Measurements from ENCODE around the gene LIN37. TPM values are rescaled to one million over a fixed set of nuclear protein-coding genes. Genes with fewer than 3 reads are reported as not detected.

The LIN37 gene
- total and polyA plus RNA-seq, 2 donors (not counting 3 experiments of a cell fraction or from before 2014, with no cell fraction given): 11.3 to 21.4 TPM

GRCh38 chr19:35787227-35787799 is 38.9 kb downstream of the LIN37 start:
- dilution Hi-C loops (cut with MboI; ENCODE audit: extremely low pct_ligation_motif_present, low sequenced_read_pairs) (no loop called here), intact Hi-C loops (cut with micrococcal nuclease) (no loop called here)
- Histone ChIP-seq H4K20me1 (replicated peaks; ENCODE audit: control insufficient read depth, extremely low read depth, insufficient read depth, low read length) (no peaks in the 10 kb centered on the region), H3K36me3 (ENCODE audit: control insufficient read depth in 2 of 2, extremely low read depth in 1 of 2, insufficient read depth in 2 of 2, low read length in 2 of 2) (peaks cover 0 to 2% of the 10 kb centered on the region in 2 experiments), H3K4me1 (ENCODE audit: control insufficient read depth, extremely low read depth, insufficient read depth, low read length) (no peaks in the 10 kb centered on the region), H3K9ac (replicated peaks; ENCODE audit: extremely low read depth, insufficient read depth, low read length) (no peak overlapping the region), H3K27me3 (ENCODE audit: control insufficient read depth in 2 of 2, insufficient read depth in 2 of 2, low read length in 2 of 2) (no peaks in the 10 kb centered on the region), H2AFZ (ENCODE audit: low read depth, low read length) (no peak overlapping the region), H3K27ac (ENCODE audit: insufficient read depth, low read depth, low read length) (no peak overlapping the region), H3K9me1 (replicated peaks; ENCODE audit: control insufficient read depth, extremely low read depth, insufficient read depth, low read length) (no peaks in the 10 kb centered on the region), H3K9me3 (replicated peaks; ENCODE audit: control insufficient read depth, insufficient read depth, low read length) (no peaks in the 10 kb centered on the region), H3K79me2 (ENCODE audit: control insufficient read depth, insufficient read depth, low read length) (no peaks in the 10 kb centered on the region), H3K4me2 (ENCODE audit: insufficient read depth, low read length) (no peak overlapping the region), H3K4me3 (replicated peaks in 1 of 3; ENCODE audit: insufficient read depth in 1 of 3, low read depth in 1 of 3, low read length in 3 of 3) (no peak overlapping the region)
- no peak for TF ChIP-seq EZH2 (IDR thresholded peaks at IDR 0.05; ENCODE audit: borderline replicate concordance, low read depth, low read length, severe bottlenecking)
- TF ChIP-seq JUN (IDR thresholded peaks at IDR 0.05; ENCODE audit: borderline replicate concordance, insufficient read depth, insufficient read length, low read depth): no peak
- no peak for TF ChIP-seq MAX (IDR thresholded peaks at IDR 0.05; ENCODE audit: insufficient read depth, insufficient read length)
- TF ChIP-seq, protein P1, sequence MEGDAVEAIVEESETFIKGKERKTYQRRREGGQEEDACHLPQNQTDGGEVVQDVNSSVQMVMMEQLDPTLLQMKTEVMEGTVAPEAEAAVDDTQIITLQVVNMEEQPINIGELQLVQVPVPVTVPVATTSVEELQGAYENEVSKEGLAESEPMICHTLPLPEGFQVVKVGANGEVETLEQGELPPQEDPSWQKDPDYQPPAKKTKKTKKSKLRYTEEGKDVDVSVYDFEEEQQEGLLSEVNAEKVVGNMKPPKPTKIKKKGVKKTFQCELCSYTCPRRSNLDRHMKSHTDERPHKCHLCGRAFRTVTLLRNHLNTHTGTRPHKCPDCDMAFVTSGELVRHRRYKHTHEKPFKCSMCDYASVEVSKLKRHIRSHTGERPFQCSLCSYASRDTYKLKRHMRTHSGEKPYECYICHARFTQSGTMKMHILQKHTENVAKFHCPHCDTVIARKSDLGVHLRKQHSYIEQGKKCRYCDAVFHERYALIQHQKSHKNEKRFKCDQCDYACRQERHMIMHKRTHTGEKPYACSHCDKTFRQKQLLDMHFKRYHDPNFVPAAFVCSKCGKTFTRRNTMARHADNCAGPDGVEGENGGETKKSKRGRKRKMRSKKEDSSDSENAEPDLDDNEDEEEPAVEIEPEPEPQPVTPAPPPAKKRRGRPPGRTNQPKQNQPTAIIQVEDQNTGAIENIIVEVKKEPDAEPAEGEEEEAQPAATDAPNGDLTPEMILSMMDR (IDR thresholded peaks at IDR 0.05; ENCODE audit: extremely low read depth in 1 of 2, insufficient read depth in 1 of 2, low read depth in 1 of 2, low read length in 2 of 2): no peak
- no peak for DNase-seq (ENCODE audit: low read depth, low spot score)
- no peak for FAIRE-seq
- no TSS peak for BruUV-seq (replicated peaks)
- ChIA-PET CTCF (no interaction called here), POLR2A (no interaction called here)

All from endothelial cell of umbilical vein (primary cell).